NT2/D1 (cell line): ENCODE results near the gene LYPD5.

Experiments
- YY1 ChIP-seq: IDR thresholded peaks from 2 replicates; pipeline ENCODE4 v1.6.1; 2011; ENCODE audit not compliant: insufficient read length, insufficient read depth
- ZNF274 ChIP-seq: IDR thresholded peaks from 2 replicates; pipeline ENCODE4 v1.6.1; 2011; ENCODE audit warnings: mild to moderate bottlenecking, low read depth, low read length

DNA sequence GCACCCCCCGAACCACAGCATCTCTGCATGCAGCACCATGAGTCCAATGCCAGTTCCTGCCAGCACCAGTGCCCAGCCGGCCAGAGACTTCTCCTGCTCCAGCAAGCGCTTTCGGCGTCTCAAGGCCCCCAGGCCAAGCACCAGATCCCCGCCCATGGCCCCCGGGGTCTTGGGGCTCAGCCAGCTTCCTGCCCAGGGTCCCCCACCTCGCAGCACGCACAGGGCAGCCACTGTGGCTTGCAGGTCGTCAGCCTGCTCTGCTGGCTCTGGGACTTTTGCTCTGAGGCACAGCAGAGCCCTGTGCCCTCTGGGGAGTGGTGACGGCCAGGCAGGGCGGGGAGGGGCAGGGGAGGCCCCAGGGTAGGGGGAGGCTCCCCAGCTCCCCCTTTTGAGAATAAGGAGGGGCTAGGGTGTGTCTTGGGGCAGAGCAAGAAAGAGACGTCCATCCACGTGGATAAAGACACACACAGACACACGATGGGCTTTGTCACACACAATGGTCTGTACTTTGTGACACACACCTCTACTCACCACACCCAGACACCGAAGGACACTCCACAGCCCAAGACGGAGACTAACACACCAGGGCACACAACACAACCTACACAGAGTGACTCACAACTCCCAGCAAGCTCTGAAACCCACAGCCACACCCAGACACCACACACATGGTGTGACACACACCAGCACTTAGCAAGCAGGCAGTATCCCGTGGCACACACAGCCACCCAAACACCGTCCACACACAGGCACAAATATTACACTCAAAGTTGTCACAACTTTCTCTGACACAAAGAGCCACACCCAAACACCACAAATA is 21.3 kb downstream of the LYPD5 start, which contains the start of gene KCNN4:
- TF ChIP-seq YY1 (no peak), ZNF274 (no peak)
